Measurements from ENCODE around the gene PWWP2A. TPM values are rescaled to one million over a fixed set of nuclear protein-coding genes. Genes with fewer than 3 reads are reported as not detected.
A peak's percentile ranks its signal among the peaks of the same experiment; 100 is the strongest.

PWWP2A gene
- total and polyA plus RNA-seq, 10 of the 15 experiments (the other 5 are each of a cell fraction or from before 2014, with no cell fraction given), result 5.7 to 26.1 (median 17.7) TPM

DNA sequence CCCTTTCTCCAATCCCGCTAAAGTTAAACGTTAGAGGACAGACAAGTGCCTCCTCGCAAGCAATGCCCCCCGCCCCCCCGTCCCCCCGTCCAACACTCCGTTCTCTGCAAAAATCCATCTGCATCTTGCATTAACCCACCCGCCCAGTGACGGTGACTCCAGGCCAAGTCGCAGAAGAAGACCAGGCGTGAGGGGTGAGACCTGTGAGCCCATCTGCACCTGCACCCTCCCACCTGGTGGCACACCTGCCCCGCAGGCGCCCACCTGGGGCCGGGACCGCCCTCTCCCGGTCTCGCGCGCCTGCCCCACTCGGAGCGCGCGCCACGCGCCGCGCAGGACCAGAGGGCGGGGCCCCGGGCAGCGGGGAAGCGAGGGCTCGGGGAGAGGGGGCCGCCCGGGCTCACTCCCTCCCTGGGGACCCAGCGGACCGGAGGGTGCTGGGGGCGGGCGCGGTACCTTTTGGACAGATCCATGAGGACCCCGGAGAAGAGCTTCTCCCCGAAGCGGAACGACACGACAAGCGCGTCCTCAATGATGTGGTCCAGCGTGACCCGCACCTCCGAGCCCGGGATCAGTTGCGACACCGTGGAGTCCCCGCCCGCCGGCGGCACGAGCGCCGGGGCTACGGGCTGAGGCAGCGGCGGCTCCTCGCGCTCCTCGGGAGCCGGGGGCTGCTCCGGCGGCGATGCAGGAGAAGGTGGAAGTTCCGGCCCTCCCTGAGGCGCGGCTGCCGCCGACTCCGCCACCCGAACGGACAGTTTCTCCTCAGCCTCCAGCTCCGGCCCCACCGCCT, 705 bp downstream of the PWWP2A start (continued):
- TF ChIP-seq, protein P1, sequence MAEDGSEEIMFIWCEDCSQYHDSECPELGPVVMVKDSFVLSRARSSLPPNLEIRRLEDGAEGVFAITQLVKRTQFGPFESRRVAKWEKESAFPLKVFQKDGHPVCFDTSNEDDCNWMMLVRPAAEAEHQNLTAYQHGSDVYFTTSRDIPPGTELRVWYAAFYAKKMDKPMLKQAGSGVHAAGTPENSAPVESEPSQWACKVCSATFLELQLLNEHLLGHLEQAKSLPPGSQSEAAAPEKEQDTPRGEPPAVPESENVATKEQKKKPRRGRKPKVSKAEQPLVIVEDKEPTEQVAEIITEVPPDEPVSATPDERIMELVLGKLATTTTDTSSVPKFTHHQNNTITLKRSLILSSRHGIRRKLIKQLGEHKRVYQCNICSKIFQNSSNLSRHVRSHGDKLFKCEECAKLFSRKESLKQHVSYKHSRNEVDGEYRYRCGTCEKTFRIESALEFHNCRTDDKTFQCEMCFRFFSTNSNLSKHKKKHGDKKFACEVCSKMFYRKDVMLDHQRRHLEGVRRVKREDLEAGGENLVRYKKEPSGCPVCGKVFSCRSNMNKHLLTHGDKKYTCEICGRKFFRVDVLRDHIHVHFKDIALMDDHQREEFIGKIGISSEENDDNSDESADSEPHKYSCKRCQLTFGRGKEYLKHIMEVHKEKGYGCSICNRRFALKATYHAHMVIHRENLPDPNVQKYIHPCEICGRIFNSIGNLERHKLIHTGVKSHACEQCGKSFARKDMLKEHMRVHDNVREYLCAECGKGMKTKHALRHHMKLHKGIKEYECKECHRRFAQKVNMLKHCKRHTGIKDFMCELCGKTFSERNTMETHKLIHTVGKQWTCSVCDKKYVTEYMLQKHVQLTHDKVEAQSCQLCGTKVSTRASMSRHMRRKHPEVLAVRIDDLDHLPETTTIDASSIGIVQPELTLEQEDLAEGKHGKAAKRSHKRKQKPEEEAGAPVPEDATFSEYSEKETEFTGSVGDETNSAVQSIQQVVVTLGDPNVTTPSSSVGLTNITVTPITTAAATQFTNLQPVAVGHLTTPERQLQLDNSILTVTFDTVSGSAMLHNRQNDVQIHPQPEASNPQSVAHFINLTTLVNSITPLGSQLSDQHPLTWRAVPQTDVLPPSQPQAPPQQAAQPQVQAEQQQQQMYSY (CRISPR knock-in tag; IDR thresholded peaks at IDR 0.05), result no peak
- no peak for TF ChIP-seq SUPT20H (IDR thresholded peaks at IDR 0.05; ENCODE audit: borderline replicate concordance, control insufficient read depth, low read depth, low read length)
- TF ChIP-seq SMARCA5 (IDR thresholded peaks at IDR 0.05), result no peak
- TF ChIP-seq LARP7 (IDR thresholded peaks at IDR 0.05), result no peak; the same call in 1 of the 2 replicates
- TF ChIP-seq CREB1 (IDR thresholded peaks at IDR 0.05; ENCODE audit: low read depth), result no peak
- TF ChIP-seq, protein P2, sequence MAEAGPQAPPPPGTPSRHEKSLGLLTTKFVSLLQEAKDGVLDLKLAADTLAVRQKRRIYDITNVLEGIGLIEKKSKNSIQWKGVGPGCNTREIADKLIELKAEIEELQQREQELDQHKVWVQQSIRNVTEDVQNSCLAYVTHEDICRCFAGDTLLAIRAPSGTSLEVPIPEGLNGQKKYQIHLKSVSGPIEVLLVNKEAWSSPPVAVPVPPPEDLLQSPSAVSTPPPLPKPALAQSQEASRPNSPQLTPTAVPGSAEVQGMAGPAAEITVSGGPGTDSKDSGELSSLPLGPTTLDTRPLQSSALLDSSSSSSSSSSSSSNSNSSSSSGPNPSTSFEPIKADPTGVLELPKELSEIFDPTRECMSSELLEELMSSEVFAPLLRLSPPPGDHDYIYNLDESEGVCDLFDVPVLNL (IDR thresholded peaks at IDR 0.05; ENCODE audit: low read depth, low read length), result no peak
- peak; percentile 72; the same call in 1 of the 2 replicates for TF ChIP-seq IKZF1 (conservative IDR thresholded peaks at IDR 0.05)
- no peak for TF ChIP-seq ATF7 (IDR thresholded peaks at IDR 0.05; ENCODE audit: low read depth)
- TF ChIP-seq, protein P3, sequence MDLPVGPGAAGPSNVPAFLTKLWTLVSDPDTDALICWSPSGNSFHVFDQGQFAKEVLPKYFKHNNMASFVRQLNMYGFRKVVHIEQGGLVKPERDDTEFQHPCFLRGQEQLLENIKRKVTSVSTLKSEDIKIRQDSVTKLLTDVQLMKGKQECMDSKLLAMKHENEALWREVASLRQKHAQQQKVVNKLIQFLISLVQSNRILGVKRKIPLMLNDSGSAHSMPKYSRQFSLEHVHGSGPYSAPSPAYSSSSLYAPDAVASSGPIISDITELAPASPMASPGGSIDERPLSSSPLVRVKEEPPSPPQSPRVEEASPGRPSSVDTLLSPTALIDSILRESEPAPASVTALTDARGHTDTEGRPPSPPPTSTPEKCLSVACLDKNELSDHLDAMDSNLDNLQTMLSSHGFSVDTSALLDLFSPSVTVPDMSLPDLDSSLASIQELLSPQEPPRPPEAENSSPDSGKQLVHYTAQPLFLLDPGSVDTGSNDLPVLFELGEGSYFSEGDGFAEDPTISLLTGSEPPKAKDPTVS (IDR thresholded peaks at IDR 0.05; ENCODE audit: low read depth, low read length), result no peak
- TF ChIP-seq SMC3 (IDR thresholded peaks at IDR 0.05; ENCODE audit: borderline replicate concordance, low read length), result no peak
- TF ChIP-seq, protein P4, sequence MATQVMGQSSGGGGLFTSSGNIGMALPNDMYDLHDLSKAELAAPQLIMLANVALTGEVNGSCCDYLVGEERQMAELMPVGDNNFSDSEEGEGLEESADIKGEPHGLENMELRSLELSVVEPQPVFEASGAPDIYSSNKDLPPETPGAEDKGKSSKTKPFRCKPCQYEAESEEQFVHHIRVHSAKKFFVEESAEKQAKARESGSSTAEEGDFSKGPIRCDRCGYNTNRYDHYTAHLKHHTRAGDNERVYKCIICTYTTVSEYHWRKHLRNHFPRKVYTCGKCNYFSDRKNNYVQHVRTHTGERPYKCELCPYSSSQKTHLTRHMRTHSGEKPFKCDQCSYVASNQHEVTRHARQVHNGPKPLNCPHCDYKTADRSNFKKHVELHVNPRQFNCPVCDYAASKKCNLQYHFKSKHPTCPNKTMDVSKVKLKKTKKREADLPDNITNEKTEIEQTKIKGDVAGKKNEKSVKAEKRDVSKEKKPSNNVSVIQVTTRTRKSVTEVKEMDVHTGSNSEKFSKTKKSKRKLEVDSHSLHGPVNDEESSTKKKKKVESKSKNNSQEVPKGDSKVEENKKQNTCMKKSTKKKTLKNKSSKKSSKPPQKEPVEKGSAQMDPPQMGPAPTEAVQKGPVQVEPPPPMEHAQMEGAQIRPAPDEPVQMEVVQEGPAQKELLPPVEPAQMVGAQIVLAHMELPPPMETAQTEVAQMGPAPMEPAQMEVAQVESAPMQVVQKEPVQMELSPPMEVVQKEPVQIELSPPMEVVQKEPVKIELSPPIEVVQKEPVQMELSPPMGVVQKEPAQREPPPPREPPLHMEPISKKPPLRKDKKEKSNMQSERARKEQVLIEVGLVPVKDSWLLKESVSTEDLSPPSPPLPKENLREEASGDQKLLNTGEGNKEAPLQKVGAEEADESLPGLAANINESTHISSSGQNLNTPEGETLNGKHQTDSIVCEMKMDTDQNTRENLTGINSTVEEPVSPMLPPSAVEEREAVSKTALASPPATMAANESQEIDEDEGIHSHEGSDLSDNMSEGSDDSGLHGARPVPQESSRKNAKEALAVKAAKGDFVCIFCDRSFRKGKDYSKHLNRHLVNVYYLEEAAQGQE (IDR thresholded peaks at IDR 0.05; ENCODE audit: low read depth, low read length), result no peak
- no peak for TF ChIP-seq MYC (IDR thresholded peaks at IDR 0.05; ENCODE audit: insufficient read depth, insufficient read length, insufficient replicate concordance, low read length, severe bottlenecking)
- TF ChIP-seq, protein P5, sequence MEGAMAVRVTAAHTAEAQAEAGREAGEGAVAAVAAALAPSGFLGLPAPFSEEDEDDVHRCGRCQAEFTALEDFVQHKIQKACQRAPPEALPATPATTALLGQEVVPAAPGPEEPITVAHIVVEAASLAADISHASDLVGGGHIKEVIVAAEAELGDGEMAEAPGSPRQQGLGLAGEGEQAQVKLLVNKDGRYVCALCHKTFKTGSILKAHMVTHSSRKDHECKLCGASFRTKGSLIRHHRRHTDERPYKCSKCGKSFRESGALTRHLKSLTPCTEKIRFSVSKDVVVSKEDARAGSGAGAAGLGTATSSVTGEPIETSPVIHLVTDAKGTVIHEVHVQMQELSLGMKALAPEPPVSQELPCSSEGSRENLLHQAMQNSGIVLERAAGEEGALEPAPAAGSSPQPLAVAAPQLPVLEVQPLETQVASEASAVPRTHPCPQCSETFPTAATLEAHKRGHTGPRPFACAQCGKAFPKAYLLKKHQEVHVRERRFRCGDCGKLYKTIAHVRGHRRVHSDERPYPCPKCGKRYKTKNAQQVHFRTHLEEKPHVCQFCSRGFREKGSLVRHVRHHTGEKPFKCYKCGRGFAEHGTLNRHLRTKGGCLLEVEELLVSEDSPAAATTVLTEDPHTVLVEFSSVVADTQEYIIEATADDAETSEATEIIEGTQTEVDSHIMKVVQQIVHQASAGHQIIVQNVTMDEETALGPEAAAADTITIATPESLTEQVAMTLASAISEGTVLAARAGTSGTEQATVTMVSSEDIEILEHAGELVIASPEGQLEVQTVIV (IDR thresholded peaks at IDR 0.05; ENCODE audit: borderline replicate concordance, partially characterized antibody), result no peak
- no peak for TF ChIP-seq SMAD5 (IDR thresholded peaks at IDR 0.05; ENCODE audit: low read depth)
- TF ChIP-seq ZNF384 (IDR thresholded peaks at IDR 0.05; ENCODE audit: borderline replicate concordance, low read depth, low read length), result no peak
- no peak for TF ChIP-seq NR2C1 (IDR thresholded peaks at IDR 0.05)
- no peak for TF ChIP-seq ZBED1 (IDR thresholded peaks at IDR 0.05; ENCODE audit: borderline replicate concordance)

Measured in GM12878 (cell line).